Natural killer cell (primary cell): ENCODE measurements around the gene ESYT2. TPM values are rescaled to one million over a fixed set of nuclear protein-coding genes. Genes with fewer than 3 reads are reported as not detected.

Experiments
- ATAC-seq, 3 donors: fragments of 150-1000 bp in 2 of 3; fragments of 200-7000 bp in 1 of 3; cut with Tn5 transposase; 1 replicate in 1 of 3; 2 replicates in 2 of 3; pipeline ENCODE4 v1.10.0; 2021; ENCODE audit warnings: mild to moderate bottlenecking in 2 of 3, moderate library complexity in 2 of 3
- DNase-seq, 2 donors: peaks; one replicate each; pipeline versions ENCODE4 v3.0.0 to v3.0.0-alpha.2; 2013 to 2021; ENCODE audit warnings: mixed read lengths in 1 of 2
- H3K27ac ChIP-seq: one replicate; pipeline ENCODE4 v1.5.1; 2013; ENCODE audit warnings: mild to moderate bottlenecking, low read length
- H3K27me3 ChIP-seq: one replicate; pipeline ENCODE4 v1.6.1; 2013; ENCODE audit warnings: low read length; ENCODE audit not compliant: control insufficient read depth, insufficient read depth
- H3K36me3 ChIP-seq: one replicate; pipeline ENCODE4 v1.6.1; 2013; ENCODE audit warnings: low read length; ENCODE audit not compliant: control insufficient read depth, insufficient read depth
- H3K4me1 ChIP-seq: one replicate; pipeline ENCODE4 v1.6.1; 2013; ENCODE audit warnings: low read length; ENCODE audit not compliant: control insufficient read depth, insufficient read depth
- H3K4me3 ChIP-seq: one replicate; pipeline ENCODE4 v1.5.1; 2013; ENCODE audit warnings: low read length
- H3K9me3 ChIP-seq: one replicate; pipeline ENCODE4 v1.6.1; 2013; ENCODE audit warnings: low read length; ENCODE audit not compliant: control insufficient read depth, insufficient read depth
- H3K27ac Mint-ChIP-seq, 2 donors: one replicate each; pipeline ENCODE4 v1.8.0; 2022; ENCODE audit warnings: mild to moderate bottlenecking in 2 of 2, mixed read lengths in 2 of 2, moderate library complexity in 1 of 2
- H3K27me3 Mint-ChIP-seq, 2 donors: one replicate each; pipeline ENCODE4 v1.8.0; 2022; ENCODE audit warnings: low read depth in 2 of 2, mixed read lengths in 2 of 2
- H3K36me3 Mint-ChIP-seq: one replicate; pipeline ENCODE4 v1.8.0; 2022; ENCODE audit warnings: mixed read lengths
- H3K4me1 Mint-ChIP-seq, 2 donors: one replicate each; pipeline ENCODE4 v1.8.0; 2022; ENCODE audit warnings: mixed read lengths in 2 of 2
- H3K4me3 Mint-ChIP-seq: one replicate; pipeline ENCODE4 v1.8.0; 2022; ENCODE audit warnings: mild to moderate bottlenecking, moderate library complexity, mixed read lengths
- H3K9me3 Mint-ChIP-seq, 2 donors: one replicate each; pipeline ENCODE4 v1.8.0; 2022; ENCODE audit warnings: mixed read lengths in 2 of 2
- WGBS: methylation state at CpG from one replicate; pipeline ENCODE4 v1.1.7; 2013; ENCODE audit warnings: missing lambda C conversion rate; ENCODE audit not compliant: insufficient coverage; 5-methylcytosine and 5-hydroxymethylcytosine counted together
- intact Hi-C: fragments of 100-400 bp; cut with micrococcal nuclease; formaldehyde crosslinking; loops from one replicate; pipeline ENCODE4 v1.14.2; 2022
- total RNA-seq, 4 donors: library from RNA; stranded (reverse); fragments of 120-200 nt in 1 of 4; gene quantifications; one replicate each; pipeline versions ENCODE4 v1.2.3 to v1.2.4, GENCODE V29; 2013 to 2022
- TF ChIP-seq, protein P1 (sequence below): fragments of 200-600 bp; IDR thresholded peaks from one replicate; pipeline ENCODE4 v1.8.0; 2022; ENCODE audit warnings: antibody characterized with exemption

Gene ESYT2
- total RNA-seq, 3 donors from 2014 or later (not counting 1 experiment from before 2014, with no cell fraction given) = 137 to 163 (median 160) TPM

DNA sequence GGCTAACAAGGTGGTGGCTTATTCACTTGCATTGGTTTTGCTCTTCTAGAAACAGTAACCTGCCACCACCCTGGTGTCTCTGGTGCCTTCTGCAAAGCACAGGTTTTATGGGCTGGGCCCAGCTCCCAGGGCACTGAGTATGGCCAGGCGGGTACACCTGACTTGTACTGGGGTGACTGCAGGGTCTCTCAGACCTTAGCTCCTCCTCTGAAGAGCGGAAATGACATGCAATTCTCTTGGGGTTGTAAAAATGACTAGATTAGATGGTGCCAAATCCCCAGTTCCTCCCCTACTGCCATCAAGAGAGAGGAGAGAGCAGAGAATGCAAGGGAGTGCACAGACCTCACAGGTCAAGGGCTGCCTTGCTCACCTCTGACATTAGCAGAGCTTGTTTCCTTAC lies 14.7 kb downstream of the ESYT2 start:
- intact Hi-C loops = loop anchor here (5.0 kb wide), 2 partner anchors 48 to 383 kb away; no protein-coding TSS in a partner anchor
- Mint-ChIP-seq H3K4me3 (peak overlapping the region; percentile 75), H3K4me1 (peaks cover 100% of the 10 kb centered on the region in 2 donors), H3K27ac (peak overlapping the region; percentile 95 to 99), H3K36me3 (peaks cover 17% of the 10 kb centered on the region), H3K9me3 (no peaks in the 10 kb centered on the region), H3K27me3 (no peaks in the 10 kb centered on the region)
- no peak overlapping the region for H3K4me3 ChIP-seq
- TF ChIP-seq, protein P1, sequence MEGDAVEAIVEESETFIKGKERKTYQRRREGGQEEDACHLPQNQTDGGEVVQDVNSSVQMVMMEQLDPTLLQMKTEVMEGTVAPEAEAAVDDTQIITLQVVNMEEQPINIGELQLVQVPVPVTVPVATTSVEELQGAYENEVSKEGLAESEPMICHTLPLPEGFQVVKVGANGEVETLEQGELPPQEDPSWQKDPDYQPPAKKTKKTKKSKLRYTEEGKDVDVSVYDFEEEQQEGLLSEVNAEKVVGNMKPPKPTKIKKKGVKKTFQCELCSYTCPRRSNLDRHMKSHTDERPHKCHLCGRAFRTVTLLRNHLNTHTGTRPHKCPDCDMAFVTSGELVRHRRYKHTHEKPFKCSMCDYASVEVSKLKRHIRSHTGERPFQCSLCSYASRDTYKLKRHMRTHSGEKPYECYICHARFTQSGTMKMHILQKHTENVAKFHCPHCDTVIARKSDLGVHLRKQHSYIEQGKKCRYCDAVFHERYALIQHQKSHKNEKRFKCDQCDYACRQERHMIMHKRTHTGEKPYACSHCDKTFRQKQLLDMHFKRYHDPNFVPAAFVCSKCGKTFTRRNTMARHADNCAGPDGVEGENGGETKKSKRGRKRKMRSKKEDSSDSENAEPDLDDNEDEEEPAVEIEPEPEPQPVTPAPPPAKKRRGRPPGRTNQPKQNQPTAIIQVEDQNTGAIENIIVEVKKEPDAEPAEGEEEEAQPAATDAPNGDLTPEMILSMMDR = no peak
- peaks cover 4% of the 10 kb centered on the region for H3K36me3 ChIP-seq
- no peaks in the 10 kb centered on the region for H3K9me3 ChIP-seq
- ATAC-seq (peak; percentile 44 to 63 (median 62)), DNase-seq (peak in 1 of 2 donors; percentile 77)
- no peaks in the 10 kb centered on the region for H3K27me3 ChIP-seq
- H3K4me1 ChIP-seq = peaks cover 68% of the 10 kb centered on the region
- peak overlapping the region; percentile 56 for H3K27ac ChIP-seq
- 73% methylated on average over 1 of the region's 2 CpGs for WGBS

DNA sequence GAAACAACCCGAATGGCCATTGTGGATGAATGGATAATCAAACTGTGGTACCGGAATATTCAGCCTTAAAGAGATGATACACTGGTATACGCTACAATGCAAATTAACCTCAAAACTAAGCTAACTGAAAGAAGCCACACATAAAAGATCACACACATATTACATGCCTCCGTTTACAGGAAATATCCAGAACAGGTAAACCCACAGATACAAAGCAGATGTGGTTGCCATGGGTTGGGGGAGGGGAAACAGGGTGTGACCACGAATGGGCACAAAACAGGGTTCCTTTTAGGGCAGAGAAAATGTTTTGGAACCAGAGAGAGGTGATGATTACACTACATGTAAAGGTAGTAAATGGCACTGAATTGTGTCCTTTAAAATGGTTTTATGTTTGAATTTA lies 16.6 kb downstream of the ESYT2 start:
- H3K9me3 Mint-ChIP-seq = no peaks in the 10 kb centered on the region
- peak overlapping the region; percentile 95 to 99 for H3K27ac Mint-ChIP-seq
- intact Hi-C loops = loop anchor here (1.0 kb wide), 1 partner anchor 7 kb away; no protein-coding TSS in a partner anchor
- H3K4me3 ChIP-seq = no peak overlapping the region
- no peaks in the 10 kb centered on the region for H3K27me3 ChIP-seq
- H3K4me1 ChIP-seq = peaks cover 71% of the 10 kb centered on the region
- 44% methylated on average over 3 of the region's 5 CpGs for WGBS
- ATAC-seq (no peak), DNase-seq (peak in 1 of 2 donors; percentile 85)
- H3K4me1 Mint-ChIP-seq = peaks cover 93% of the 10 kb centered on the region in 2 donors
- peaks cover 22% of the 10 kb centered on the region for H3K36me3 Mint-ChIP-seq
- H3K4me3 Mint-ChIP-seq = peak overlapping the region; percentile 72
- TF ChIP-seq, protein P1 = no peak
- peak overlapping the region; percentile 22 for H3K27ac ChIP-seq
- peaks cover 11% of the 10 kb centered on the region for H3K36me3 ChIP-seq
- no peaks in the 10 kb centered on the region for H3K27me3 Mint-ChIP-seq
- no peaks in the 10 kb centered on the region for H3K9me3 ChIP-seq

DNA sequence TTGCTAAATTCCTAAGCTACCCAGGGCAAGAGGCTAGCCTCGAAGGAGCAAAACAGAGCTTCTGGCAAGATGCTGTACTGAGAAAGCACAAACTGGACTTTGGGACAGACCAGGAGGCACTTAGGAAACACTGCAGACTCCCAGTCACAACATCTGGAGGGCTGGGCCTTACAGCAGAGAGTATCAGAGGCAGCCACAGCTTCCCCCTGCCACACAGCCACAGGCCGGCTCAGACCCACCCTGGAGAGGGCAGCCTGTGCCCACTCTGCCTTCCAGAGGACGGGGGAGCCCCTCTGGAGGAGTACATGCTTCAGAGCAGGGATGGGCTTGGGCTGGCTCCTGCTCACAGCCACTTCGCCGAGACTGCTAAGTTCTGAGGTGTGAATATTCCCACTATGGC lies 17.4 kb downstream of the ESYT2 start:
- intact Hi-C loops = no loop called here
- H3K27me3 Mint-ChIP-seq = no peaks in the 10 kb centered on the region
- no peak for ATAC-seq
- peaks cover 16% of the 10 kb centered on the region for H3K36me3 ChIP-seq
- H3K9me3 Mint-ChIP-seq = no peaks in the 10 kb centered on the region
- TF ChIP-seq, protein P1 = no peak
- peak overlapping the region; percentile 95 to 99 for H3K27ac Mint-ChIP-seq
- H3K4me3 ChIP-seq = no peak overlapping the region
- peaks cover 22% of the 10 kb centered on the region for H3K36me3 Mint-ChIP-seq
- H3K27ac ChIP-seq = peak overlapping the region; percentile 22
- WGBS = 70% methylated on average over 5 of the region's 5 CpGs
- no peaks in the 10 kb centered on the region for H3K9me3 ChIP-seq
- H3K27me3 ChIP-seq = no peaks in the 10 kb centered on the region
- DNase-seq = peak in 1 of 2 donors; percentile 17
- H3K4me1 Mint-ChIP-seq = peaks cover 85 to 86% of the 10 kb centered on the region in 2 donors
- H3K4me3 Mint-ChIP-seq = peak overlapping the region; percentile 72
- peaks cover 65% of the 10 kb centered on the region for H3K4me1 ChIP-seq

DNA sequence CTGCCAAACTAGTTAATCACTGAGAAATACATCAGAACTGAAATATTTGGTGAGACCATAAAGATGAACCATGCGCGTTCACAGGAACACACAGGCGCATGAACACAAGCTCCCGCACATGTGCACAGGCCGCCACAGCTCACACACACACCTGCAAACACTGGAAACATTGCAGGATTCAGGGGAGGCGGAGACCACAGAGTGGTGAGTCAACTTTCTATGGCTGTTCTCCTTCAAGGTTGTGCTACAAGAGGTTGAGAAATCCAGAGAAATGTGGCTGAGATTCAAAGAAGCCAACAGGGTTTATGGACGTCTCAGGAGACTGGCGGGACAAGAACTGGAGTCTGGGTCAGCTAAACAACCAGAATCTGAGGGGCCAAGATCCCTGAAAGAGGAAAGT lies 17.8 kb downstream of the ESYT2 start:
- Histone ChIP-seq H3K36me3 (peaks cover 16% of the 10 kb centered on the region), H3K27me3 (no peaks in the 10 kb centered on the region), H3K4me1 (peaks cover 63% of the 10 kb centered on the region), H3K9me3 (no peaks in the 10 kb centered on the region), H3K4me3 (no peak overlapping the region), H3K27ac (peak overlapping the region; percentile 22)
- Mint-ChIP-seq H3K36me3 (peaks cover 22% of the 10 kb centered on the region), H3K9me3 (no peaks in the 10 kb centered on the region), H3K4me3 (peak overlapping the region; percentile 31), H3K4me1 (peaks cover 81 to 82% of the 10 kb centered on the region in 2 donors), H3K27ac (peak overlapping the region; percentile 95 to 99), H3K27me3 (no peaks in the 10 kb centered on the region)
- DNase-seq (peak in 1 of 2 donors; percentile 43), ATAC-seq (no peak)
- 83% methylated on average over 8 of the region's 8 CpGs for WGBS
- intact Hi-C loops = no loop called here
- TF ChIP-seq, protein P1 = no peak
